ENCODE results near the gene RANBP3.
"Not testable (repeated sequence)": the region's sequence is repeated elsewhere in the genome, so short reads cannot be mapped to it uniquely, and the experiment has no call there.

The RANBP3 gene

DNA sequence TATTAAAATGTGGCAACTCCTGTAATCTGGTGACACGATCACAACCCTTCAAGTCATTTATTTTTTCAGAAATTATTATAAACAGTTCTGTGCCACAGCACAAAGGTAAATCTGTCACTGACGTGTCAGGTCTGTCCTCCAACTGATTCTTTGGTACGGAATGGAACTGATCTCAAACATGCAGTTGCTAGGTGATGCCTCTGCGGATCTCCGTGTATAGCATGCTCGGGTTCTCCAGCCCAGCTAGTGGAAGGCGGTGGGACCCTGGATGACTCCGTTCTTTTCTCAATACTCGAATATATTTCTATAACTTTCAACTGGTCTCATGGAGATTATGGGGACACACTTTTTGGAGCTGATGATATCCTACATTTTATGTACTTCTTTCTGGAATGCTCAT, 11.0 kb downstream of the RANBP3 start:
- no peak for FAIRE-seq
- DNase-seq (ENCODE audit: low spot score): no peak

DNA sequence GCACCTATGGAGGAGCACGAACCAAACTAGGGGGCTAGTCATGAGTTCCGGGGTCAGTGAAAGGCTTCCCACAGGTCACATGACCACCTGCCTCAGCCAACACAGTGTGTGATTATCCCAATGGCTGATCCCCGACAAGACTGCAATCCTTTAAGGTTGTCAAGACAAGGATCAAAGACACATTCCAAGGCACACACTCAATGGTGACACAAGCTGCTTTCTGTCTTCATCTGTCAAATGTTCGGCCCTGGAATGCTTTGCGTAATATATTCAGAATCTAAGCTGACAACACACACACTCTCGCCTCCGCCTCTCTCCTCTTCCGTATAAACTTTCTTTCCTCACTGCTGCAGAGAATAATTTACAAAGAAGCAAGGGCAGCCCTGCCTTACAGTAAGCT, 11.7 kb downstream of the RANBP3 start:
- FAIRE-seq: no peak
- no peak for DNase-seq (ENCODE audit: low spot score)

GRCh38 chr19:5964816-5965565, 12.9 kb downstream of the RANBP3 start:
- FAIRE-seq (no peak), DNase-seq (ENCODE audit: low spot score) (no peak)

- DNase-seq (ENCODE audit: low spot score) (no peak), FAIRE-seq (no peak)
Measured at GRCh38 chr19:5963855-5964254, 14.1 kb downstream of the RANBP3 start.

GRCh38 chr19:5963259-5963658, 14.7 kb downstream of the RANBP3 start:
- FAIRE-seq: not testable (repeated sequence)

DNA sequence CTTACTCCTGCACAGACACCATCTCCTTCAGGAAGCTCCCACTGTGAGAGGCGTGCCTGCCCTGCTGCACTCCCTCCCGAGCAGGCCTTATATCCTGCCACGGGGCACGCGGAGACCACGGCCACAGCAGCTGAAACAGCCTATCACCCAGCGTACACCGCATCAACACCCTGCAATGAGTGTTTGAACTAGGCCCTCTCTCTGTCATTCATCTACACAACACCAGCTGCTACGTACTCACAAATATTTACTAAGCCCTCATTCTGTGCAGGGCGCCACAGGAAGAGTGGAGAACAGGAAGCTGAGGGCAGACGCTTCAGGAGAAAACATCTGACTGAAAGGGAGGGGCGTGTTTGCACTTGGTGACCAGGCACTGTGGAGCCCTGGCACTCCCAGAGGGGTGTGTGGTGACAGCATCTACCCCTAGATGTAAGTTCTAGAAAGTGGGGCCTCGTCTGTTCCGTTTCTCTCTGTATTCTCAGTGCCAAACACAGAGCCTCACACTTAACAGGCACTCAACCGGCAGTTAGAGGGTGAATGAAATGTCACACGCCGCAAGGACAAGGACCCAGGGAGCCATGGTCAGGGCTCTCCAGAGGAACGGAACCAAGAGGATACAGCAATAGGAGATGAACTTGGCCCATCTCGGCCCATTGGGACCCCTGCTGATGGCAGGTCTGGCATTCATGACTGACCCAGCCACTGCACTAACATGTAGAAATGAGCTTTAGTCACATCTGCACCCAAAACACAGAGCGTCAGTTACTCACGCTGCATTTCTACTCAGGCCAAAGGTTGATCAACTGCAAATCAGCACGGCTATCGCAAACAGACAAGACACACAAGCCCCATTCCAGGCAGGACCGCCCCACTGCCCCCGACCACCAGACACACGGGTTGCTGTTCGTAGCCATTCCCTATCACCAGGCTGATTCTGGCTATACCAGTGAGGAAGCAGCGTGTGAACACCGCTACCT, 15.7 kb downstream of the RANBP3 start:
- no peak for DNase-seq (ENCODE audit: low spot score)
- no peak for FAIRE-seq

More at GRCh38 chr19:5963259-5963658, 14.7 kb downstream of the RANBP3 start:
- DNase-seq (ENCODE audit: low spot score): not testable (repeated sequence)

DNA sequence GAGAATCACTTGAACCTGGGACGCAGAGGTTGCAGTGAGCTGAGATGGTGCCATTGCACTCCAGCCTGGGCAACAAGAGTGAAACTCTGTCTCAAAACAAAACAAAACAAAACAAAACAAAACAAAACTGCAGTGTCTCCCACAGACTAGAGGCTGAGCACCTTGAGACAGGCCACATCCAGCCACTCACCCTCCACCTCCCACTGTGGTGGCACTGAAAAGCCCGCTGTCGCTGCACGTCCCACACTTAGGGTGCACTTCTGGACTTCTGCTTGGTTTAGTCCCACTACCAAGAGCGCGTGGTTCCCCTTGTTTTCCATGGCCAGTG, 16.3 kb downstream of the RANBP3 start:
- FAIRE-seq: not testable (repeated sequence)

DNA sequence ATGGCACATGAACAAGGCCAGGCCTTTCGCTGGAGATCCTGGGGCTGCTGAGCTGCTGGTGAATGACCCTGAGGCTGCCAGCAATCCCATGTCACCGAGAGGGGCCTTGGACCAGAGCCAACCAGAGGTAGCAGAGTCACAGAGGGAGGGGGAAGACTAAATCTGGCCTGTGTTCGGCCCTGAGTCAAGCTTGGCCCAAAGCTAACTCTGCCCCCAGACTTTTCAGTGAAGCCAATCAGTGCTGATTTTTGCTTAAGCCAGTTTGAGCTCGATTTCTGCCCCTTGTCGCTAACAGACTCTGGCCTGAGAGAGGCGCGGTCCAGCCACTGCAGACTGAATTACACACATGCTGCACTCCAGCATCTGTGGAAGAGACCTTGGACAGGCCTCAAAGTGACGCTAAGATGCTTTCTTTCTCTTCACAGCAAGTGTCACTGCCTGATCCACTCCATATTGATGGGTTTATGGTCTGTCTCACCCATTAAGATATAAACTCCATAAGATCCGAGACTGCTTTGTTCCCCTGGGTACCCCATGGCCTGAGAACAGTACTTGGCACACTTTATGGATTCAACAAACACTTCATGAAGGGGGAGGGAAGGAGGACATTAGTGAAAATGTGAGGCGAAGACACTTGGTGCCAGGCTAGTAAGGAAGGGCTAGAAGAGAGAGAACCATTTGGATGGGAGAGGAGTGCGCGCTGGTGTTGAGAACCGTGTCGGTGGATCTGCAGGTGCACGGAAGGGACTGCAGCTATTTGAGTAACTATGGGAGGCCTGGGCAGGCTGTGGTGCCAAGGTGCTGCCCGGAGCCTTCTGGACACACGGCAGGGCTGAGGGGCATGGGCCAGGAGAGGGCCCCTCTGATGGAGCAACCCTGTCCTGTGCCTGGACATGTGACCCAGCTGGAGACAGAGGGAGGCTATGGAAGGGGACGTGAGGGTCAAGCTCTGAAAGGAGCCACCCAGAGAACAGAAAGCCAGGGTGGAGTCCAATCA, 17.6 kb downstream of the RANBP3 start:
- FAIRE-seq (no peak), DNase-seq (ENCODE audit: low spot score) (no peak)

More for the DNA sequence above, 16.3 kb downstream of the RANBP3 start:
- not testable (repeated sequence) for DNase-seq (ENCODE audit: low spot score)

GRCh38 chr19:5959260-5960004, 18.5 kb downstream of the RANBP3 start:
- FAIRE-seq: no peak

GRCh38 chr19:5958851-5959122, 19.2 kb downstream of the RANBP3 start:
- DNase-seq (ENCODE audit: low spot score) (no peak), FAIRE-seq (no peak)

More at GRCh38 chr19:5959260-5960004, 18.5 kb downstream of the RANBP3 start:
- no peak for DNase-seq (ENCODE audit: low spot score)

- no peak for DNase-seq (ENCODE audit: low spot score)
- no peak for FAIRE-seq
Measured at GRCh38 chr19:5958074-5958850, 19.7 kb downstream of the RANBP3 start.

DNA sequence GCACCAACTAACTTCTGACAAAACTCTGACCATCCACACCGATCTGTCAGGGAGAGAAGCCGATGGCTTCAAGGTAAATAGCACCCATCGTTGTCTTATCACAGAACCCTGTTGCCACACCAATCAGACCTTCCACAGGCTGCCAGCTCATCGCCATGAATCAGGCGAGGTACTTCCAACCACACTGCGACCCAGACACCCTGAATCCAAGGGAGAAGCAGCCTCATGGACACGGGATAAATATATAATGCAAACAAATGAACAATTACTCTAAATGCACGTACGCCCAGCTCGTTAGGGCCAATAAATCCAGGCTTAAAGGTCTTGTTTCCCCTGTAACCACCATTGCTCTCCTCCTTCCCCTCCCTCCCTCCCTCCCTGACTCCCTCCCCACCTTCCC, 20.8 kb downstream of the RANBP3 start:
- DNase-seq (ENCODE audit: low spot score) (no peak), FAIRE-seq (no peak)

DNA sequence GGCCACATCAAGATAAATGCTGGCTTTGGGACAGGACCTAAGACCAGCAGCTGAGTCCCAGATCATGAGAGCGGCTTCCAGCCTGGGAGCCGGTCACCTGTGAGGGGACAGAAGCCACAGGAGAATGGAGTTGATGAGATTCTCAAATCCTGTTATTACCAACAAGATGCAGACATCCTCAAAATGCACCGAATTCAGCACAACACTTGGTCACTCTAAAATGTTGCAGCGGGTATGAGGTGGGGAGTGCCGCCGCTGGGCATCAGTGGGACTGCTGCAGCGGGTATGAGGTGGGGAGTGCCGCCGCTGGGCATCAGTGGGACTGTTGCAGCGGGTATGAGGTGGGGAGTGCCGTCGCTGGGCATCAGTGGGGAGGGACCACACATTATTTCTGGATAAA, 21.2 kb downstream of the RANBP3 start:
- FAIRE-seq (no peak), DNase-seq (ENCODE audit: low spot score) (no peak)

DNA sequence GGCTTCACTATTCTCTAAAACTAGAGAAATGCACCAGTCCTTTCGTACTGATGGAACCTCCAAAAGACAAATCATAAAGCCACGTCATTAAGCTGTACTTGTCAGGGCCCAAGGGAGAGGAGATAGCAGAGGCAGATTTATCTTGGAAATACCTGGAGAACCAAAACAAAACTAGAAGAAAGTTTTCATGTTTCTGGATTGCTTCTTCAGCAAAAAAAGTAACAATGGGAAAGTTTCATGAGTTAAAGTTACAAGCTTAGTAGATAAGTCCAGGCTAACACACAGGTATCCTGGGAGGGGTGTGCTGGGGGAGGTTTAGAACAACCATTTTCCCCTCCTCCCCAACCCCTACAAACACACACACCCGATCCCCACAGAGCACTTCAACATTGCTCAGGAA, 21.6 kb downstream of the RANBP3 start:
- DNase-seq (ENCODE audit: low spot score) (no peak), FAIRE-seq (no peak)

DNA sequence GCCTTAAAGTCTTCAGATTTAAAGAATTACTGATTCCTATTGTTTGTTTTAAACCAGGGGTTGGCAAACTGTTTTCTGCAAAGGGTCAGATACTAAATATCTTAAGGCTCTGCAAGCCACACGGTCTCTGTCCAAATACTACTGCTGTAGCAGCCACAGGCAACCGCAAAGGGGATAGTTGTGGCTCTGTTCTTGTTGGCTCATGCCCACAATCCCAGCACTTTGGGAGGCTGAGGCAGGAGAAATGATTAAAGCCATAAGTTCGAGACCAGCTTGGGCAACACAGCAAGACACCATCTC, 22.4 kb downstream of the RANBP3 start:
- DNase-seq (ENCODE audit: low spot score) (no peak), FAIRE-seq (no peak)

- DNase-seq (ENCODE audit: low spot score): no peak
- no peak for FAIRE-seq
Measured at GRCh38 chr19:5954293-5954692, 23.6 kb downstream of the RANBP3 start.

DNA sequence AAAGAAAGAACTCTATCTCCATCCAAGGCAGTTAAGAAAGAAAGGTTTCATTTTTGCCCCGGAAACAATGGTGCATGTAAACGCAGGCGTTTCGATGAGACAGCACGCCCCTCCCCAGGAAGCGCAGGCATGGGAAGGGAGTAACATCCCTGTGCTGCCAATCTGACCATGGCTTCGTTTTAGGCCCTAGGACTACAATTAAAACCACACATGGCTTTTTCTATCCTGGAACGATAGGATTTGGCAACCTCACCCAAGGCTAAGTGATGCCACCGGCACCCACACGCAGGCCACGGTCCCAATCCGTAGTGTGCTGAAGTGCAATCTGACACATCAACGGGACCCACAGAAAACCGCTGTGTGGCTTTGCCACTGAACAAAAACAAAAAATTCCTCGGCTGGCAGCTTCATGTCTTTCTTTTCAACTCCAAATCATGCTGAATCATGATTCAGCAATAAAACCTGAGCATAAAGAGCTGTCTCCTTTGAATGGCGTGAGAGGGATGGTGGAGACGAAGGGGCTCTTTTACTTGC, 24.2 kb downstream of the RANBP3 start:
- DNase-seq (ENCODE audit: low spot score): no peak
- no peak for FAIRE-seq

DNA sequence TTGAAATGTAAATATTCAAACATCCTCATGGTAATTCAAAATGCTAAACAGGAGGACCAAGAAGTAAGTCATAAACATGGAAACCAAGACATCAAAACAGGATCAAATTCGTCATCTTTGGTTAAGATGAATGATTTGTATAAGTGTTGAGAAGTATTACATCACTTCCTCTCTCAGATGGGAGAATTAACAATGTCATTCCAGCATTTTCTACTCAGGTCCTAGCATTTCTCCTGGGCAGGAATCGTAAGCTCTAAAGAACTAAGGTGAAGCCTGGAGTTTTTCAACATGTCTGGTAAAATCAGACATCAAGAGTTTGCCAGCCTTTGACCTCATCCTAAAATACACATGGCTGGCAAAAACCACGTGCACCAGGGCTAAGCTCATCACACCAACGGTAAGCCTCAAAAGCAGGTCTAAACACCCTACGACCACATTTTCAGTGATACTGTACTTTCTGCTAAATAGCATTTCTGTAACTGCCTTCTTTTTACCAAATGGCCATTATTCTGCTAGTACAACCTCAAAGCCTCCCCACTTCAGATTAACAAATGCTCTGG, 24.8 kb downstream of the RANBP3 start:
- no peak for FAIRE-seq

DNA sequence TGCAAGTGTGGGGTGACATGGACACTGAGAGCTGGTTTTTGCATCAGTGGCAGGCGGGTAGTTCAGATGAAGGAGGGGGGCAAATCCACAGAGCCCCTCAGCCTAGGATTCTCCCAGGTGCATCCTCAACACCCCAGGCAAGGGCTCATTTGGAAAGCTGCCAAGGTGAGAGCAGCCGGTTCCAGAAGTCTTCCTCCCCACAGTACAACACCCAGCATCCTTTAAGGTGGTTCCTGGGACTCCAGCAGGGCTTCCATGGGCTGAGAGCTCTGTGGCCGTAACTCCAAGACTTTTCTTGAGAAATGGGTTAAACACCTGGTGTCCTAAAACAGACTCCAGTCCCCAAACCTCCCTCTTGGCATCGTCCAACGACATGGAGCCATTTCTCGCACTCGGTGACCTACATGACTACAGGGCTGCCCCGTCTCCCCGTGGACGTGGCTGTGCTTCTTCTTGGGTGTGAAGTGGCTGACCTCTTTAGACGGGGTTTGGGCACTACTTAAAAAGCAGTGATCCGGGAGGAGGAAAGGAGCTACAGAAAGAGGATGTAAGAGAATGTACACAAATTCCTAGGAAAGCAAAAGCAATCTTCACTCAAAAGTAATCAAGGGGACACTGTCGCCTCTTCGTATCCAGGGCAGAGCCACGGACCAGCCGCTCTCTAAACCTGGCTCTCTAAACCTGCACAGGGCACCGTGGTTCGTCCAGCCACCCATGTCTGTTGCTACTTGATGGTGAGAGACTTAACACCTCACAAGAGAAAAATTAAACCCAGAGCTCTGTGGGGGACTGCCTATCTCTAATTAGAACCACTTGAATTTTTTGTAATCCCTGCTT, 25.5 kb downstream of the RANBP3 start:
- FAIRE-seq (no peak), DNase-seq (ENCODE audit: low spot score) (no peak)

More for the DNA sequence above, 24.8 kb downstream of the RANBP3 start:
- no peak for DNase-seq (ENCODE audit: low spot score)

Data from urothelium cell line (cell line).